RWPE2 (cell line): ENCODE results near the gene PTPRN2.

Source experiments
- ATAC-seq: fragments of 200-7000 bp; cut with Tn5 transposase; 3 replicates; pipeline ENCODE4 v1.9.1; 2021; ENCODE audit warnings: low read depth
- DNase-seq: peaks from one replicate; pipeline ENCODE4 v3.0.0-alpha.2; 2020; ENCODE audit warnings: low spot score
- H3K27ac ChIP-seq: fragments of 450-650 bp; 2 replicates; pipeline ENCODE4 v1.5.1; 2017; ENCODE audit warnings: mild to moderate bottlenecking; ENCODE audit not compliant: poor library complexity, severe bottlenecking
- H3K27me3 ChIP-seq: fragments of 250-450 bp; sonication (Bioruptor Pico); 2 replicates; pipeline ENCODE4 v1.5.1; 2021; ENCODE audit warnings: mild to moderate bottlenecking, moderate library complexity; ENCODE audit not compliant: insufficient read depth, poor library complexity, severe bottlenecking
- H3K36me3 ChIP-seq: fragments of 250-450 bp; sonication (Bioruptor Pico); 2 replicates; pipeline ENCODE4 v1.5.1; 2020; ENCODE audit warnings: low read depth, mild to moderate bottlenecking, moderate library complexity
- H3K4me1 ChIP-seq: fragments of 250-450 bp; sonication (Bioruptor Pico); 2 replicates; pipeline ENCODE4 v1.5.1; 2021; ENCODE audit warnings: mild to moderate bottlenecking, moderate library complexity; ENCODE audit not compliant: insufficient read depth, poor library complexity, severe bottlenecking
- H3K4me3 ChIP-seq: fragments of 250-450 bp; sonication (Bioruptor Pico); 2 replicates; pipeline ENCODE4 v1.5.1; 2021; ENCODE audit warnings: mild to moderate bottlenecking, moderate library complexity; ENCODE audit not compliant: severe bottlenecking
- H3K9me3 ChIP-seq: fragments of 250-450 bp; sonication (Bioruptor Pico); 2 replicates; pipeline ENCODE4 v1.5.1; 2021; ENCODE audit warnings: mild to moderate bottlenecking, moderate library complexity; ENCODE audit not compliant: severe bottlenecking
- CTCF ChIP-seq: fragments of 450-650 bp; IDR thresholded peaks from one replicate; pipeline ENCODE4 v1.5.1; 2017; ENCODE audit warnings: mild to moderate bottlenecking, moderate library complexity; ENCODE audit not compliant: poor library complexity, severe bottlenecking

PTPRN2 gene

GRCh38 chr7:157828190-157828589 is 759.4 kb downstream of the PTPRN2 start:
- Histone ChIP-seq H3K27me3 (no peaks in the 10 kb centered on the region), H3K27ac (no peak overlapping the region), H3K4me3 (no peak overlapping the region), H3K9me3 (peaks cover 3% of the 10 kb centered on the region), H3K4me1 (no peaks in the 10 kb centered on the region), H3K36me3 (no peaks in the 10 kb centered on the region)
- ATAC-seq, result no peak
- no peak for DNase-seq
- no peak for TF ChIP-seq CTCF

- H3K27me3 ChIP-seq, result no peaks in the 10 kb centered on the region
- H3K4me1 ChIP-seq, result no peaks in the 10 kb centered on the region
- ATAC-seq (no peak), DNase-seq (no peak)
- no peak for TF ChIP-seq CTCF
- no peak overlapping the region for H3K4me3 ChIP-seq
- H3K27ac ChIP-seq, result no peak overlapping the region
- H3K36me3 ChIP-seq, result no peaks in the 10 kb centered on the region
- peaks cover 3% of the 10 kb centered on the region for H3K9me3 ChIP-seq
These were observed 759.8 kb downstream of the PTPRN2 start for GRCh38 chr7:157827863-157828160.

DNA sequence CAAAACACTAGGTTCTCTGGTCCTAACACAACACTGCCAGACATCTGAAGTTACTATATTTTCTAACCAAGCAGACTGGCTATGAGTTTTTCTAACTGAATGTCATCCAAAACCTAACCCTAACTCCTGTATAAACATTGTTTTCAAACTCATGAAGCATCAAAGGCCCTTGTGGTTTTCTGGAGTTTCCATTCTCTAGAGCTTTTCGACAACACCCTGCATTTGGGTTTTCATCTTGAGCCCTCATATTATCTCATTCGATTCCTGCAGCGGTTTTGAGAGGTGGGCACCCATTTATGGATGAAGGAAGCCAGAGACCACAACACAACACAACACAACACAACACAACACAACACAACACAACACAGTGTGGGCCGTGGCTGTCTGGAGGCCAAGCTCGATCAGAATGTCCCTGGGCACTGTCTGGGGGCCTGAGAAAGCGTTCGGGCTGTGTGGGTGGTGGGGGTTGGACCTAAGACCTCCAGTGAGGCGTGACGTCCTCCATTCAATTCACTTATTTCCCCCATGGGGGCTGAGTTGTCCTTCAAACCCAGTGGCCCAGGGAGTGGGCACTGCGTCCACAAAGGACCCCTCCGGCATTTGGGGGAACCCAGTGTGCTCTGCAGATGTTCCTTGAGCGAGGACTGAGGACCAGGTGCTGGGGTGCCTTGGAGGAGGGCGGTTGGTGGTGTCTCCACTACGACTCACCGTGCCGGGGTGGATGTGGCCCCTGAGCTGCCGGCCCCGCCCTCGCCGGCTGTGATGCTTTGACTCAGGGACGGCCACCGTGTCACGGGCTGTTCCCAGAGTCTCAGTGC is 760.4 kb downstream of the PTPRN2 start:
- no peak overlapping the region for H3K4me3 ChIP-seq
- H3K27me3 ChIP-seq, result no peaks in the 10 kb centered on the region
- H3K9me3 ChIP-seq, result peaks cover 3% of the 10 kb centered on the region
- H3K4me1 ChIP-seq, result no peaks in the 10 kb centered on the region
- no peak overlapping the region for H3K27ac ChIP-seq
- no peak for ATAC-seq
- DNase-seq, result peak; percentile 36
- H3K36me3 ChIP-seq, result no peaks in the 10 kb centered on the region
- no peak for TF ChIP-seq CTCF

- Histone ChIP-seq H3K27ac (no peak overlapping the region), H3K9me3 (peaks cover 3% of the 10 kb centered on the region), H3K36me3 (no peaks in the 10 kb centered on the region), H3K4me3 (no peak overlapping the region), H3K27me3 (no peaks in the 10 kb centered on the region), H3K4me1 (no peaks in the 10 kb centered on the region)
- DNase-seq (no peak), ATAC-seq (no peak)
- no peak for TF ChIP-seq CTCF
These were observed 761.1 kb downstream of the PTPRN2 start for GRCh38 chr7:157826566-157826965.

GRCh38 chr7:157825325-157825724 is 762.3 kb downstream of the PTPRN2 start:
- peaks cover 3% of the 10 kb centered on the region for H3K9me3 ChIP-seq
- no peaks in the 10 kb centered on the region for H3K4me1 ChIP-seq
- no peak overlapping the region for H3K27ac ChIP-seq
- DNase-seq (no peak), ATAC-seq (no peak)
- no peak overlapping the region for H3K4me3 ChIP-seq
- no peaks in the 10 kb centered on the region for H3K27me3 ChIP-seq
- no peaks in the 10 kb centered on the region for H3K36me3 ChIP-seq
- no peak for TF ChIP-seq CTCF
